HG03432 (cell line): ENCODE results near the gene CDC42EP1.
"Not testable (repeated sequence)": the region's sequence is repeated elsewhere in the genome, so short reads cannot be mapped to it uniquely, and the experiment has no call there.

Experiments
- ATAC-seq: cut with Tn5 transposase; IDR thresholded peaks from one replicate; pipeline ENCODE4 v1.9.1; 2021; ENCODE audit warnings: mild to moderate bottlenecking, moderate library complexity; ENCODE audit not compliant: unreplicated experiment

The CDC42EP1 gene

DNA sequence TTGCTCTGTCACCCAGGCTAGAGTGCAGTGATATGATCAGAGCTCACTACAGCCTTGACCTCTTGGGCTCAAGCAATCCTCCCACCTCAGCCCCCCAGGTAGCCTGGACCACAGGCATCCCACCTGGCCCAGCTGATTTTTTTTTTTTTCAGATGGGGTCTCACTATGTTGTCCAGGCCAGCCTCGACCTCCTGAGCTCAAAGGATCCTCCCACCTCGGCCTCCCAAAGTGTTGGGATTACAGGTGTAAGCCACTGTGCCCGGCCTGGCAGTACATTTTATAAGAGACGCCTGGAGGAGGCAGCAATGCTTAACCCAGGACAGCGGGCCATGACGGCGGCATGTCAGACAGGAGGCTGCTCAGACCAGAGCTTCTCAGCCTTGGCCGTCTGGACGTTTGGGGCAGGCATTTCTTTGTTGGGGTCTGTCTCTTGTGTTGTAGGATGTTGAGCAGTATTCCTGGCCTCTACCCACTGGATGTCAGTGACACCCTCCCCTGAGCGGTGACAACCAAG is 15.3 kb downstream of the CDC42EP1 start:
- no peak for ATAC-seq

DNA sequence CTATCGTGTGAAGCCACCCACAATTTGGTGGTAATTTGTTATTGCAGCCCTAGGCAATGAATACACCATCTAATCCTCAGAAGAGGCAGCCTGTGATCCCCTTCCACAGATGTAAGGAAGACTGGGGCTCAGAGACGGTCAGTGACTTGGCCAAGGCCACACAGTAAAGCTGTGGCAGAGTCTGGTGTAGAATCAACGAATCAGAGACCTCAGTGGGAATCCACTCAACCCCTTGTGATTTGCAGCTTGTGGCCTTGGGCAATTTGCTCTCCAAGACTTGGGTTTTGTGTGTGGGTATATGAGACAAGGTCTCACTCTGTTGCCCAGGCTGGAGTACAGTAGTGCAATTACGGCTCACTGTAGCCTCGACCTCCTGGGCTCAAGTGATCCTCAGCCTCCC is 17.7 kb downstream of the CDC42EP1 start:
- no peak for ATAC-seq

DNA sequence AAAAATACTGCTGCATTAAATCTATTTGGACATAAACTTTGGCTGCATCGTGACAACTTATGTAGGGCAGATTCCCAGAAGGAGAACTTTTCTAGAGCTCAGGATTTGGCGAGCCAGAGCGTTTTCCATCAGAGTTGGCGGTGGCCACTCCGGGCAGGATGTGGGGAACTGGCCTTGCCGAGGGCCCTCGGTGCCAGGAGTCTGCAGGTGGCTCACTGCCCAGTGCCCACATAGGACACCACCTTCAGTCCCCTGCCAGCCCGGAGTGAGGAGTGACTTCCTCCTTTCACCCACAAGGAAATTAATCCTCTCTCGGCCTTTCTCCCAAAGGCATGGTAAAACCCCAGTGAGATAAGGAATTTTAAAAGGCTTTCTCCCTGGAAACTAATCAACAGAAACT is 21.2 kb downstream of the CDC42EP1 start:
- ATAC-seq = no peak

DNA sequence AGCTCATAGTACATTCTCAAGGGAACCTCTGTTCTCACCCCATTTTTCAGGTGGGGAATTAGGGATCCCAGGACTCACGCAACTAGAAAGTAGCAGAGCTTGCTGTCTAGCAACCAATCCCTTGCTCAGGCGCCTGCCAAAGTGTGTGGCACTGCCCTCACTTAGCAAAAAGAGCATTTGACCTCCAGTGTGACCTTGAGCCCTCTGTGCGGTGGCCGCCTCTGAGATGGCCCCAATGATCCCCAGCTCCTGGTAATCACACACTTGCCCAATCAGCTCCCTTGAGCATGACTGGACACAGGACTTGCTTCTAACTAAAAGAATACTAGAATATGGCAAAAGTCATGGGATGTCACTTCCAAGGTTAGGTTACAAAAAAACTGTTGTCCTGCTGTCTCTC is 22.2 kb downstream of the CDC42EP1 start:
- no peak for ATAC-seq

DNA sequence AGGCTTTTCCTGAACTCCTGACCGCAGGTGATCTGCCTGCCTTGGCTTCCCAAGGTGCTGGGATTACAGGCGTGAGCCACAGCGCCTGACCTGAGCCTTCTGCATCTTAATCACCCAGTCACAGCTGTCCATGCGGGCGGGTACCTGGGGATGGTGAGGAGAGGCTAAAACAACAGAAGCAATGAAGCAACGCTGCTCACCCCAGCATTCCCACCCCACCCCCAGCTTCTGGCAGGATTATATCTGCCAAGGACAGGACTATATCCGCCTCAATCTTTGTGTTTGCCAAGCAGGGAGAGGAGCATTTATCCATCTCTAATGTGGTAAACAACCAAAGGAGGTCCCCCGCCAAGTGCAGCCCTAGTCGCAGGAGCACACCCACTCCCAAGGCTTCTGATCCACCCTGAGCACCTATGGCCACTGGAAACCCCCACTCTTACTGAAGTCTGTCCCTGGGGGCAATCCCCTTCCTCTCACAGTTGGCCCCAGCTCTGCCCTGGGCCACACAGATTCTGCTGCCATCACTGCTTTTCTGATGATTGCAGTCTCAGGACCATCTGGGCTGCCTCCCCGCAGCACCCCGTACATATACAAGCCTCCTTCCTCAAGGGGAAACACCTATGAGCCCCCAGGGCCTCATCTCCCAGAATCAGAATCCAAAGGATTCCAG is 28.4 kb downstream of the CDC42EP1 start:
- ATAC-seq = no peak

DNA sequence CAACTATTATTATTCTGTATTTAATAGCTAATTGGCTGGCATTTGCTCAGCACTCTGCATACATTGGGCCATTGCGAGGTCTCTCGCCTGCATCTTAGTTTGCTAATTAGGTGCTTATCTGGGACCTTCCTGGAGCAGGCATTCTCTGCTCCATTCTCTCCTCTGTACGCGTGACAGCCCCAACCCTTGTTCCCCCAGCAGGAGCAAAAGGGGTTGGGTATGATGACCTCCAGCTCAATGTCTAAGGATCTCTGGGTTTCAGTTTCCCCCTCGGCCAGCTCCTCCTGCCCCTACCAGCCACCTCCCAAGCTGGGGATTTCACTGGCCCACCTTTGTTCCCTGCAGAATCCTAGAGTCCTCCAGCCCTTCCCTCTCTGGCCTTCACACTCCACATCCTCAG is 29.4 kb downstream of the CDC42EP1 start:
- no peak for ATAC-seq

DNA sequence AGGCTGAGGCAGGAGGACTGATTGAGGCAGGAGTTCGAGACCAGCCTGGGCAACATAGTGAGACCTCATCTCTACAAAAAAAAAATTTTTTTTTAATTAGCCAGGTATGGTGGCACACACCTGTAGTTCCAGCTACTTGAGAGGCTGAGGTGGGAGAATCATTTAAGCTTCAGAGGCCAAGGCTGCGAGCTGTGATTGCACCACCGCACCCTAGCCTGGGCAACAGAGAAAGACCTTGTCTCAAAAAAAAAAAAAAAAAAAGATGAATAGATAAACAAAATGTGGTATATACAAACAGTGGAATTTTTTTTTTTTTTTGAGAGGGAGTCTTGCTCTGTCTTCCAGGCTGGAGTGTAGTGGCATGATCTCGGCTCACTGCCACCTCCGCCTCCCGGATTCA is 30.8 kb downstream of the CDC42EP1 start:
- ATAC-seq = not testable (repeated sequence)

DNA sequence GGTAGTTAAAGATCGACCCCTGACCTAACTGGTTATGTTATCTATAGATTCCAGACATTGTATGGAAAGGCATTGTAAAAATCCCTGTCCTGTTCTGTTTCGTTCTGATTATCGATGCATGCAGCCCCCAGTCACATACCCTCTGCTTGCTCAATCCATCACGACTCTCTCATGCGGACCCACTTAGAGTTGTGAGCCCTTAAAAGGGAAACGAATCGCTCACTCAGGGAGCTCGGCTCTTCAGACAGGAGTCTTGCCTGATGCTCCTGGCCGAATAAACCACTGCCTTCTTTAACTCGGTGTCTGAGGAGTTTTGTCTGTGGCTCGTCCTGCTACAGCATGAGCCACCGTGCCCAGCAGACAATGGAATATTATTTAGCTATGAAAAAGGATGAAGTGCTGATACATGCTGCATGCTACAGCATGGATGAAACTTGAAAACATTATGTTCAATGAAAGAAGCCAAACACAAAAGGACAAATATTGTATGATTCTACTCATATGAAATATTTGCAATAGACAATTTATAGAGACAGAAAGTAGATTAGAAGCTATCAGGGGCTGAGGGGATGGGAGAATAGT is 31.6 kb downstream of the CDC42EP1 start:
- ATAC-seq = no peak

DNA sequence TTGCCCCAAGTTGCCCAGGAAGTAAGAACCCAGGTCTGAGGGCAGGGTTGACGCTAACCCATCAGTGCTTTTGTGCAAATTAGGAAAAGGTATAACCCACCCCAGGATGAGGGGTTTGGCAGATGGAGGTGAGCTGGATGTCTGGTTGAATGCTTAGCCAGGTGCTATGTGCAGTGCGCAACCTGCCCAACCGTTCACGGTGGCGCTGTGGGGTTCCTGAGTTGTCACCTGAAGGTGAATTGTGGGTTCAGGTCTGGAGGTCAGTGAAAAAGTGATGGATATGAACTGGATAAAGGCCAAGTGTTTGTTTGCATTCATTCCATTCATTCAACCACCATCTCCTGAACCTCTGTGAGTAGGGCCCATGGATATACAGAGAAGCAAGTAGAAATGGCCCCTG is 34.0 kb downstream of the CDC42EP1 start:
- no peak for ATAC-seq

DNA sequence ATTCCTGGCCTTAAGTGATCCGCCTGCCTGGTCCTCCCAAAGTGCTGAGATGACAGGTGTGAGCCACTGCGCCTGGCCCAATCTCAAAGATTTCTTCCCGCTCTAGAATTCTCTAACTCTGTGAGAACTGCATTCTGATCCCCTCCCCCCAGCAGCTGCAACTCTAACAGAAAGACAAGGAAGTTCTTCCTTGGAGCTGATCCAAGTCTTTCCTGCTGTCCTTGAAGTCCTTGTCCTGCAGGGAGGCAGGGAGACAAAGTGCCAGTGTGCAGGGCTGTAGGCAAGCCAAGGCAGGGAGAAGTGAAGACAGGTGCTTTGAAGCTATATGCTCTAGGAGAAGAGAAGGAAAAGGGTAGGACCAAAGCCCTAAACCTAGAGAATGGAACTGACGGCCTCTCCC is 38.9 kb downstream of the CDC42EP1 start:
- ATAC-seq = no peak

DNA sequence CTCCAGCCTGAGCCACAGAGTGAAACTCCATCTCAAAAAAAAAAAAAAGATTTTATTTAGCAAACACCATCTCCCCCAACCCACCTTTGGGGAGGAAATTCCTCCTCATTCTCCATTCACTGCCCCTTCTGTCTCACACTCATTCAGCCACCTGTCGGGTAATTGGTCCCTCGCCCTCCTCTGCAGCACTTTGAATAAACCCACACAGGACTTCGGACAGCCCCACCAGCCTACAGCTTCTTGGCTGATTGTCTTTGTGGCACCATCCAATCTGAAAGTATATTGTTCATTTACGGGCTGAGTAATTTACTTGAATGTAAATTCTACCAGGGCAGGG is 40.9 kb downstream of the CDC42EP1 start:
- no peak for ATAC-seq

DNA sequence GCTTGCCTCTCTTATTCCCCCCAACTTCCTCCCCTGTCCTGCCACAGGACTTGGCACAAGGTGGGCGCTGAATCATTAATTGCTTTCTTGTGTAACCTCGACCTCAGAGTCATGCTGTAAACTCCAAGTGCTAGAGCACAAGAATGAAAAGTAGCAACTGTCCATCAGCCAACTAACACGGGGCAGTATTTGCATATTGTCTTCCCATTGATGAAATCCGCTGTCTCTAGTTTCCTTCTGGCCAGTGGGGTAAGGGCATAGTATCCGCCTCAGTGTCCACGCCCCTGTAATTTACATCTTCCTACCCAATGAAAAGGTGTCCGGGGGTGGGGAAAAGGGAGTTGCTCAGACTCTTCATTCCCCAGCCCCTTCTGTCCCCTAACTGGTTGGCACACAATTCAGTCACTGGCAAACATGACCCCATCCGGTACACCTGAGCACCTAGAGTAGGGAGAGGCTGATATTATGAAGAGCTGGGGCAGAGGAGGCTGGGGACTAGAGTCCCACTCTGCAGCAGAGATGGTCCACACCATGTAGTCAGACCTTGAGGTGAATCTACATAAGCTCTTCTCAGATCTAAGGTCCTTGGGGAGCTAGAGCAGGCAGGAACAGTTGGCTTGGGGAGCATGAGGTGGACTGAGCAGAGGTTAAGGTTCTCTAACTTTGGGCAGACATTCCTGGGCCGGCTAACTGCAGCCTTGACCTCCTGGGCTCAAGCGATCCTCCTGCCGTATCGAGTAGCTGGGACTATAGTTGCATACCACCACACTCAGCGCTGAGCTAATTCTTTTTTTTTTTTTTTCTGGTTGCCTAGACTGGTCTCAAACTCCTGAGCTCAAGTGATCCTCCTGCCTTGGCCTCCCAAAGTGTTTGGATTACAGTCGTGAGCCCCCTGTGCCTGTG is 41.5 kb downstream of the CDC42EP1 start:
- ATAC-seq = no peak

DNA sequence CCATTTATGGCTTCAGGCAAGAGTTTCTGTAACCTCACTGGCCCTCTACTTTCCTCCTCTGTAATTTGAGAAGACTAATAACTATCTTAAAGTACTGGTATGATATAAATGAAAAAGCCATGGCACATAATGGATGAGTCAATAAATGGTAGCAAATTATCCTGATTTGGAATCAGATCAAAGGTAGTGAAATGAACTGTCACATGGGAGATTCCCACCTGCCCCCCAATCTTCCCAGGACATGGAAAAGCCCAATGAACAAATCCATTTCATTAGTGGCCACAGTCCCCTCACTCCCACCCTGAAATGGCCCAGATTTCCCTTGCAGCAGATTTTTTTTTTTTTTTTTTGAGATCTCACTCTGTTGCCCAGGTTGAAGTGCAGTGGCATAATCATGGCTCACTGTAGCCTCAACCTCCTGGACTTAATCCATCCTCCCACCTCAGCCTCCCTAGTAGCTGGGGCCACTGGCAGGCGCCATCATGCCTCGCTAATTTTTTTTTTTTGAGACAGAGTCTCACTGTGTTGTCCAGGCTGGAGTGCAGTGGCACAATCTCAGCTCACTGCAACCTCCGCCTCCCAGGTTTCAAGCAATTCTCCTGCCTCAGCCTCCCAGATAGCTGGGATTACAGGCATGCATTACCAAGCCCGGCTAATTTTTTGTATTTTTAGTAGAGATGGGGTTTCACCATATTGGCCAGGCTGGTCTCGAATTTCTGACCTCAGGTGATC is 42.4 kb downstream of the CDC42EP1 start:
- ATAC-seq = not testable (repeated sequence)

DNA sequence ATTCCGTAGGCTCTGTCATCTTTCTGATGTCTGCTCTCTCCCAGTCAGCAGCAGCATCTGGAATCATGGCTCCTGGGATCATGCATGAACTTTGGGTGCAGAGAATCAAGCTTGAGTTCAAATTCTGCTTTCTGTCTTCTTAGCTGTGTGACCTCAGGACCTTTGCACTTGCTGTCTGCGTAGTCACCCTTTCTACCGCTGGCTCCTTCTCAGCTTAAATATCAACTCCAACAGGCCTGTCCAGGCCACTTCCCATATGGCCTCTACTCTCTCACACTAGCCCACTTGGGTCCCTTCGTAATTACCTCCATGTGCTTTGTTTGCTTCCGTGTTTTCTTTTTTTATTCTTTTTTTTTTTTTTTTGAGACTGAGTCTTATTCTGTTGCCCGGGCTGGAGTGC is 43.8 kb downstream of the CDC42EP1 start:
- no peak for ATAC-seq

DNA sequence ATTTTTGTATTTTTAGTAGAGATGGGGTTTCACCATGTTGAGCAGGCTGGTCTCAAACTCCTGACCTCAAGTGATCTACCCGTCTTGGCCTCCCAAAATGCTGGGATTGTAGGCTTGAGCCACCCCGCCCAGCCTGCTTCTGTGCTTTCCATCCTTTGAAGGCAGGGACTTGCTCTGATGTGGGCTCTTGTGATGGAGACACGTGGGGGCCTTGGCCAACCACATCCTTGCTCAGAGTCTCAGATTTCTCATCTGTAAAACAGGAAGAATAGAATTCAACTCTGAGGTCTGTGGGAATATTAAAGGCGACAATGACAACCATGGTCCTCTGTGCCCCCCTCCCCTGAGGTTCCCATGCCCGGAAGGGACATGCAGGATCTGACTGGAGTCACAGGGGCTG is 44.6 kb downstream of the CDC42EP1 start:
- no peak for ATAC-seq

DNA sequence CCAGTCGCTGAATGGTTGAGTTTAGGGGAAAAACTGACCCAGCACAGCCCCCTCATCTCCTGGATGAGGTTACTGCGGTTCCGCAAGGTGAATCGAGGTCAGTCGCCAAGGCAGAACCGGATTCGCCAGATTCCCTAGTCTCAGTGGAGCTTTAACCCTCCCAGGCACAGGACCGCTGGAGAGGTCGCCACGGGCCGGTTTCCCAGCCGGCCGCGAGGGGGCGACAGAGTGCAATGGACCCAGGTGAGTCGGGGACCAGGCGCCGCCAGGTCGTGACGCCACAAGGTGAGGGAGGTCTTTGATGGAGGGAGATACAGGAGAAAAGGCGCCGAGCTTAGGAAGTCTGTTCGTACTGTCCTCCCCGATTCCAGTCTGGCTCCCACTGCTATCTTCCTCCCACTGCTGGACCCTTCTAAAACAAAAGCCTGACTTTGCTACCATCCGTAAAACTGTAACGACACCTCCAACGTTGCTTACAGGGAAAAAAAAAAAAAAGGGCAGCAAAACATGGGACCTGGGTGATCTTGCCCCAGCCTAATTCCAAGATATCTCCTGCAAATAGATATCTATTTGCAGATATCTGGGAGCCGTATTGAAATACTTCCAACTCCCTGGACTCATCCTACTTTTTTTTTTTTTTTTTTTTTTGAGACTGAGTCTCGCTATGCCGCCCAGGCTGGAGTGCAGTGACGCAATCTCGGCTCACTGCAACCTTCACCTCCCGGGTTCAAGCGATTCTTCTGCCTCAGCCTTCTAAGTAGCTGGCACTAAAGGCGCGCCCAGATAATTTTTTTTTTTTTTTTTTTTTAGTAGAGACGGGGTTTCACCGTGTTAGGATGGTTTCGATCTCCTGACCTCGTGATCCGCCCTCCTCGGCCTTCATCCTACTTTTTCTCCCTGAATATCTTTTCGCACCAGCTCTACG is 47.0 kb downstream of the CDC42EP1 start:
- no peak for ATAC-seq

DNA sequence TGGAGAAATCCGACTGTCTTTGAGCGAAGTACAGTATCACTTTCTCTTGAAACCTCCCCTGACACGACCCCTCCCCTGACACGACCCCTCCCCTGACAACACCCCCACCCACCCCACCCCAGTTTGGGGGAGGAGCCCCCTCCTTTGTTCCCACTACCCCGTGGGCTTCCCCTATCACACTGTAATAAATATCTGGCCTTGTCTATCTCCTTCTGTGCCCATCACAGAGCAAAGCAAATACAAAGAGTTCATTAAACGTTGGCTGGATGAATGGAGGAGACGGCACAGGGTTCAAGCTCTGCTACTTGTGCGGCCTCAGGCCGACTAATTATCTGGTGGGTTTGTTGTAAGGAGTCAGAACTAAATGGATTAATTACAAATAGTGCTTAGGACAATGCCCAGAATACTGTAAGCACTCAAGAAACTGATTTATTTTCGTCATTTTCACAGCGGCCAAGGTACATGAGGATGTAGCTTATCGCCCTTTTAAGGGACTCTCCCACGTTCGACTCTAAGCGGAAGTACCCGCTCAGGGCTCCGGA is 47.7 kb downstream of the CDC42EP1 start:
- no peak for ATAC-seq

DNA sequence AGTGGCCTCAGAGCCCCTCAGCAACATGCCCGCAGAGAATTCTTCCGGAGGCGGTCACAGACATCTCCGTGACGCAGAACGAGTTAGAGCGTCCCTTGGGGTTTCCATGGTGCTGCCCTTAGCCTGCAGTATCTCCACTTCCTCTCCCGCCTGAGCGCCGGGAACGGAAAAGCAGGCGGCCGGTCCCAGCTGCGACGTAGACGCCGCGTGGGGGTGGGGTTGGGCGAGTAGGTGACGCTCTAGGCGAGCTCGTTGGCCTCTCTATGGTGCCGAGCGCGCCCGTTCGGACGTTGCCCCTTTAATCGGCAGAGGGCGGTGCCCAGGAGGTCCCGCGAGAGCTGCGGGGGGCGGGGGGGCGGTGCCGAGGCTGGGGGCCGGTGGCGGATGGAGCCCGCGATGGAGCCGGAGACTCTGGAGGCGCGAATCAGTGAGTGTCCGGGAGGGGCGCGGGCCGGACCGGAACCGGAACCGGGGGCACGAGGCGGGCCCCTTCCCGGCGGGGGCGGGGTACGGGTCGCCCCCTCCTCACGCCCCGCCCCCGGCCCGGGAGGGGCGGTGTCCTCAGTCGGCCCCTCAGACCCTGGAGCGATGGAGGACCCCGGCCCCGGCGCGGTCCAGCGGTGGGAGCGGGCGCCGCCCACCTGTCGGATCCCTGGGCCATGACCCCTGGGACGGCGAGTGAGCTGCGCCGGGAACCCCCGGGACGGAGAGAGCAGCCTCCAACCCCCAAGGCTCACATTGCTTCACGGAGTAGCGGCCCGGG is 48.4 kb downstream of the CDC42EP1 start, which contains the start of gene GGA1:
GGA1 (plus strand) TSS at position 358 of the 763 bp plus-strand sequence; CDS start at position 385, 27 bp downstream.
- ATAC-seq = peak; percentile 81
